NCI-H2196 (cell line): ENCODE data around the gene SLC35F2.
"Not testable (repeated sequence)": the region's sequence is repeated elsewhere in the genome, so short reads cannot be mapped to it uniquely, and the experiment has no call there.

Experiments used
- DNase-seq: peaks from one replicate; lab custom pipeline; 2025; ENCODE audit not compliant: unreplicated experiment; lab: John Stamatoyannopoulos, UW

SLC35F2 gene

GRCh38 chr11:107842412-107843100 lies 16.0 kb downstream of the SLC35F2 start:
- no peak for DNase-seq

GRCh38 chr11:107840129-107840484 lies 18.5 kb downstream of the SLC35F2 start:
- DNase-seq: peak; percentile 71

GRCh38 chr11:107836851-107837250 lies 21.7 kb downstream of the SLC35F2 start:
- DNase-seq: peak; percentile 31

DNA sequence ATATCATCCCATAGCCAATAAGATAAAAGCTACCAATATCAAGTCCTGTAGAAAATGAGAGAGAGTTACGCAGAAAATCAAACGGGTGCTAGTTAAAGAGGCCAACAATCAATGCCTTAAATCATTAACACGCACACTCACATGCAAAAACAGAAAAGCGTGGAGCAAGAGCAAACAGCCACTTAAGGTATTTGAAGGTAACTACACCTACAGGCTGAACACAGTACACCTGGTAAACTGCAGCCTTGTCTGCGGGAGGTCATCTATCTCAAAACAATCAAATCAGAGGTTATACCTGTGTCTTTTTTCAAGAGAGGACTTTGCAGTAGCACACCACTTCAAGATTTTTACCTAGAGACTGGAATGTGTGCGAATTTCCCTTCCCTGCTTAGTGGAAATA lies 23.6 kb downstream of the SLC35F2 start:
- no peak for DNase-seq

DNA sequence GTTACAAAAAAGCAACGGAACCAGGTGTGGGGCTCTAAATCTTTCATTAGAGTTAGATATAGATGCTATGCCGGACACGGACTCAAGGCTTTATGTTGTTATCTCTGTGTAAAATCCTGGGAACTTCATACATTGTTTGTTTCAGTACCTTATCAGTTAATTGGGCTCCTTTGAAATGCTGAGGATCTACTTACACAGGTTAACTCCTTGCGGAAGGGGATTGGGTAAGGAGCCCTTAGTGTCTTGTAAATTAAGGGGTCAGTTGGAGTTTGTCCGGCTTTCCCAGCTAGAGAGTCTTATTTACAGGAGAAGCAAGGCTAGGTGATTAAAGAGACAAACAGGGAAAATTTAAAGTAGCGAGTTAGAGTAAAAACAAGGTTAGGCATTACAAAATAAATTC lies 24.7 kb downstream of the SLC35F2 start:
- not testable (repeated sequence) for DNase-seq

GRCh38 chr11:107830915-107831540 lies 27.6 kb downstream of the SLC35F2 start:
- DNase-seq: no peak

DNA sequence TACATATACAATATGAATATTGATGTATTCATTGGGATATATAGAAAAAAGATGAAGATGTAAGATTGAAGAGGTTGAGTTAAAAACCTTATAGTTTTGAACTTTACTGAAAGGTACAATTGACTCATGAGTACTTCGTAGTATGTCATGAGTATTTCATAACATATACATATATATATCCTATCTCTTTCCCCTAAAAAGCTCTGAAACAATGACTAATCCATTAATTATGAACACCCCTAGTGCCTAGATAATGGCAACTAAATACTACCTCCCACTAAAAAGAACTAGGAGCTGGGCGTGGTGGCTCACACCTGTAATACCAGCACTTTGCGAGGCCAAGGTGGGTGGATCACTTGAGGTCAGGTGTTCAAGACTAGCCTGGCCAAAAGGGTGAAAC lies 31.5 kb downstream of the SLC35F2 start:
- no peak for DNase-seq

DNA sequence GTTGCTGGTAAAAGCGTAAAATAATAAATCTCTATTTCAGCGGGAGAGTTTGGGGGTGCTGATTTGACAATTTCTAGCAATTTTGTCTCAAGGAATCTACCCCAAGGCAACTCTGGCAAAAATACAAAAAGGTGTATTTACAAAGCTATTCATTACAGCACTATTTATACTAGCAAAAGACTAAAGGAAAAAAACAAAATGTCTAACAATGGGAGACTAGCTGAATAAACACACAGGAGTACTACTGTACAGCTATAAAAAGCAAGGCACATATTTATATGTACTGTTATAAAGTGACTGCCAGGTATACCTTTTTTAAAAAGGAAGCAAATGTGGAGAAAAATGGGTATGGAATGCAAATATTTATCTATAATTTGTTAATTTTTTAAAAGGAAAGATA lies 32.7 kb downstream of the SLC35F2 start:
- DNase-seq: no peak

GRCh38 chr11:107824668-107825369 lies 33.8 kb downstream of the SLC35F2 start:
- DNase-seq: no peak

DNA sequence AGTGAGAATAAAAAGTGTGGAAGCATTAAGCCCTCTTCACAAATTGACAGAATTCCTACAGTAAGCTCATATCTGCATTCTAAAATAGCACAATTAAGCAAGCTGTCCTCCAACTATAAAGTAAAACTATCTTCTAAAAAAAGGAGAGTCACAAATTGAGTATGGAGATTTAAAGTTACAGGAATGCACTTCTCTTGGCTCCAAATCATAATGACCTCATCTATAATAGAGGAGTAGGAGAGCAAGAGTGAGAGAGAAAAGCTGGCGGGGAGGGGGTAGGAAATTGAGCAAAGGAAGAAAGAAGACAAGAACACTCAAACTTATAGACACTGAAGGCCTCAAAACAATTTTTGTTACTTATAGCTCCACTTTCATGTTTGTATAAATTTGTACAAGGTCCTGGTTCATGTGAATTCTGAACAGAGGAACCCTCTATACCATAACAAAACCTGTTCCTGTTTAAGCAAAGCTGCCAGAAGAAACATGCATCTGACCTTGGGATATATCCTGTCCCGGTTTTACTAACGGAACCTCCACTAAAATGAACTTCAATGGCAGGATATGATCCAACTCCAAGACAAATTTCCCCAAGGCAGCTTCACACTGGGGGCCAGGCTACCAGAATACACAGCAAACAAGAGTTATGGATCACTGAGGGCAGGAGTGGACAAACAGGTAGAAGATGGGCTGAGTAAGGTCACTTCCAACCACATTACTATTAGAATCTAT lies 37.2 kb downstream of the SLC35F2 start:
- no peak for DNase-seq

DNA sequence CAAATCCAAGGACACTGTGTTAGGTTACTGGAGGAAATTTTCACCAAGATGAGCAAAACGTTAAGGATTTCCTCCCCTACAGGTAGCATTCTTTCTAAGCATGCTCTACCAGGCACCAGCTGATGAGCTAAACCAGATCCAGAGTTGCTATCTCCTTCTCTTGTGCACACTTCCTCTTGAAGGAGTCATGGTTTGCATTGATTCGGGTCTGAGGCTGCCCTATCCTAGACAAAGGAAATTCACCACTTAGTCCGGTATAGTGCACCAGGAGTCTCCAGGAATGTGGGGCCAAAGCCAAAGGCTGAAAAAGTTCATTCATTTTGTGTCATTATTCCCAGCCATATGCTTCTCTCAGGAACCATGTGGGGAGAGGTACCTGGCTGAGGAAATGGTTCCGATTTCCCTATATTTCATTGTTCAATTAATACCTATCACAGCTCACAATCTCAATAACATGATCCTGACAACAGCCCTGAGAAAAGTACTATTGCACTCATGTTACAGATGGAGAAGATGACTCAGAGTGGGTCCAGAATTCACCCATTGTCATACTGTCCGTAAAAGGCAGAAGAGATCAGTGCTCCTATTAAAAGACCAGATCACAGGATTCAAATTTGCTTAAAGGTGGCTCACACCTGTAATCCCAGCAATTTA lies 39.1 kb downstream of the SLC35F2 start:
- DNase-seq: no peak

DNA sequence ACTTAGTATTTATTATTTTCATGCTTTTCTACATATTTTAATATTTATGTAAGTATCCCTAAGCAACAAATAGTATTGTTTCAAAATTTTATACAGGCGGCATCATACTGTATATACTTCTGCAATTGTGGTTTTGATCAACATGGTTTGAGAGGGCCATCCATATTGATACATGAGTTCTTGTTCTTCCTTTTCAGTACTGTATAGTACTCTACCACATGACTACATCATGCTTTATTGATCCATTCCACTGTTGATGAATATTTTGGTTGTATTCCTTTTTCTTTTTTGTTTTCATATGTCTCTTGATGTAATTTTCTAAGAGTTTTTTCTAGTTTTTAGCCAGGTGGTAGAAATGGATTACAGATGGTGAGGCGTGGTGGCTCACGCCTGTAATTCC lies 40.1 kb downstream of the SLC35F2 start:
- no peak for DNase-seq

DNA sequence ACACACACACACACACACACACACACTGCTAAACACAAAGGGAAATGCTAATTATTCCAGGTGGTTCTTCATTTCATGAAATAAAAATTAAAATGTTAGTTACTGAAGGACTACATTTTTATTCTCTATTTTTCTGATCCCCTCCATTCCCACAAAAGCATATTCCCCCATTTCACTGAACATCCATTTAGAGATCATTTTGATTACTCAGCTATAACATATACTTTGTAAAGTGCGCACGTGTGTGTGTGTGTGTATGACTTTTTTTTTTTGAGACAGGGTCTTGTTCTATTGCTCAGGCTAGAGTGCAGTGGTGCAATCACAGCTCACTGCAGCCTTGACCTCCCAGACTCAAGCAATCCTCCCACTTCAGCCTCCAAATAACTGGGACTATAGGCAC lies 42.6 kb downstream of the SLC35F2 start:
- no peak for DNase-seq

DNA sequence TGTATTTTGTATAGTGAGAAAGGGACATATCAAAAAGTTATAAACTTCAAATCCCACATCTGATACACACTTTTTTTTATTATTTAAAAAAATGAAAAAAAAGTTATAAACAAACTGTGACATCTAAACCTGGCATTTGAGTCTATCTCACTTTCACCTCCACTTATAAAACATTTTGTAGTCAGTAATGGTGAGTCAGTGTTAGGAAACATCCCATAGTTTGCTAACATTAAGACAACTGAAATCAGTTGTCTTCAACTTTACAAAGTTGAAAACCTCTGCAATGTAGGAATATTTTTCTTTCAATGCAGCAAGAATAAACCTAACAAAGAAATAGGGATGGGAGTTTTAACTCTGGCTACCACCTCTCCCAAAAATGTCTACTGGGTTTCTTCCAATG lies 47.7 kb downstream of the SLC35F2 start:
- DNase-seq: no peak

DNA sequence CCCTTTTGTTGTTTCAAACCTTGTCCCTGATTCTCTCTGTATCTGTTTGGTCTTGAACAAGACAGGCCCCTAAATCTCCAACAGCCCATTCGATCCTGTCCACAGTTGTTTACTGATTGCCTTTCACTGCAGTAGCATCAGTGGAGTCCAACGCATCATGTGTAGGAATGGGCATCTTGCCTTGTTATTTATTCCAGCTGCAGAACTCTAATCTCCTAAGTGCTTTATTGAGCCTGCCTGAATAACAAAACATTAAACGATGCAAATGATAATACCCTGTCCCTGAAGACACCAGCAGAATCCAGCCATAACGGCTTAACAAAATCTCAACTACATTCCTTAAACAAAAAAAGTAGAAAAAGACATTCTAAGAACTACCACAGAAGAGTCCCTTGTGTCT lies 50.1 kb downstream of the SLC35F2 start:
- DNase-seq: no peak

DNA sequence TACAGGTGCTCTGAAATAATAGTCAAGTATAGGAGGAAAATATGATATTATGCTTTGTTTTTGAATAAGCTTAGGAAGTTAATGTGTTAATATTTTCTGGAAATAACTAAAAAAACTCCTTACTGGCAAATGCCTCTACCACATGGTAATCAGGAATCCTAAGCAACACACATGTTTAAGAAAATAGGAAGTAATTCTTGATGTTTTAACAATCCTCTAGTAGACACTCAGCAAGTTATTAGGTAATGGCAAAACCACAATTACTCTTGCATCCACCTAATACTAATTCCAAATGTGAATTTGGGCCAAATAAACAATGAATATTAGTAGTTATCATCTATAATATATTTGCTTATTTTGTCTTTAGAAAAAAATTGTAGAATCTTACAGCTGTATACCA lies 53.6 kb downstream of the SLC35F2 start:
- no peak for DNase-seq

- DNase-seq: no peak
Measured at GRCh38 chr11:107804211-107804610, 54.4 kb downstream of the SLC35F2 start.

- DNase-seq: no peak
Measured at GRCh38 chr11:107801641-107802040, 56.9 kb downstream of the SLC35F2 start.

GRCh38 chr11:107799218-107799859 lies 59.2 kb downstream of the SLC35F2 start:
- peak; percentile 43 for DNase-seq

- no peak for DNase-seq
Measured at GRCh38 chr11:107792049-107792443, 66.5 kb downstream of the SLC35F2 start.
